Activated naive CD4-positive, alpha-beta T cell treated with Interleukin-2 at 50 U/mL for 16 hours (primary cell): ENCODE results near the gene PHF5A.
"Not testable (repeated sequence)": the region's sequence is repeated elsewhere in the genome, so short reads cannot be mapped to it uniquely, and the experiment has no call there.

Experiments
- DNase-seq: peaks from one replicate; pipeline ENCODE4 v3.0.0-alpha.2; 2020

PHF5A gene

DNA sequence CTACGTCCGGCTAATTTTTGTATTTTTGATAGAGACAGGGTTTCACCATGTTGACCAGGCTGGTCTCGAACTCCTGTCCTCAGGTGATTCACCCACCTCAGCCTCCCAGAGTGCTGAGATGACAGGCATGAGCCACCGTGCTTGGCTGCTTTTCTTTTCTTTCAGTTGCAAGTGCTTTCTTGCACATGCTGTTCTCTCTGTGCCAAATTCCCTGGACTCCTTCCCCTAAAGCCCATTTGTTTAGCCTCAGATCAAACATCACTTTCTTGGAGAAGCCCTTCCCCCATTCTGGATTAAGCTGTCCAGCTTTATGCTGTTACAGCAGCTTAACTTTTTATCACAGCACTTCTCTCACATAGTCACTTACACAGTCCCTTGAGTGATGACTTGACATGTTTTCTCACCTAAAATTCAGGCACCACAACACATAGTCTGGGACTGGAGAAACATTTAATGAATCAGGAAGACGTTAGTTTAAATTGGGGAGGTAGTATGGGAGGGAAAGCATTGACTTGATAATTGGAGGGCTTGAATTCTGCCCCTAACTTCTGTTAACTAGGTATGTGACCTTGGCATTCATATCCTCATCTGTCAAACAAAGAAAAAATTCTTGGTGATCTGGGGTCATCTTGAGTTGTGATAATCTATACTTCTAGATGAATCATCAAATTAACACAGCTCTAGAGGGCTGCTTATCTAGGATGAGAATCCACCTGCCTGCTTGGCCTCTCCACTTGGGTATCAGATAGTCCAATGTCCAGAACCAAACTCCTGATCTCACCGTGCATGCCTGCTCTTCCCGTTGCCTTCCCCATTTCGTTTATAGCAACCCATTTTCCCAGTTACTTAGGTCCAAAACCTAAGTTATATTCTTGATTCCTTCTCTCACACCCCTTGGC is 18.8 kb upstream of the PHF5A start:
- no peak for DNase-seq

DNA sequence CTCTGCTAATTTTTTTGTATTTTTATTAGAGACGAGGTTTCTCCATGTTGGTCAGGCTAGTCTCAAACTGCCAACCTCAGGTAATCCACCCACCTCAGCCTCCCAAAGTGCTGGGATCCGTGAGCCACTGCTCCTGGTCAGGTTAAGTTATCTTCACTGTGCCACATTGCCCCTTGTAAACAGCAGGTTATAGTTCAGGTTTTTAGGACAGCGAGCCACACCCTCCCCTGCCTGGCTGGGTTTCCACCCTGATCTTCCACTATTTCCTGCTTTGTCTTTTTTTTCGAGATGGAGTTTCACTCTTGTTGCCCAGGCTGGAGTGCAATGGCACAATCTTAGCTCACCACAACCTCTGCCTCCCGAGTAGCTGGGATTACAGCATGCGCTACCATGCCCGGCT is 16.5 kb upstream of the PHF5A start:
- DNase-seq: no peak

DNA sequence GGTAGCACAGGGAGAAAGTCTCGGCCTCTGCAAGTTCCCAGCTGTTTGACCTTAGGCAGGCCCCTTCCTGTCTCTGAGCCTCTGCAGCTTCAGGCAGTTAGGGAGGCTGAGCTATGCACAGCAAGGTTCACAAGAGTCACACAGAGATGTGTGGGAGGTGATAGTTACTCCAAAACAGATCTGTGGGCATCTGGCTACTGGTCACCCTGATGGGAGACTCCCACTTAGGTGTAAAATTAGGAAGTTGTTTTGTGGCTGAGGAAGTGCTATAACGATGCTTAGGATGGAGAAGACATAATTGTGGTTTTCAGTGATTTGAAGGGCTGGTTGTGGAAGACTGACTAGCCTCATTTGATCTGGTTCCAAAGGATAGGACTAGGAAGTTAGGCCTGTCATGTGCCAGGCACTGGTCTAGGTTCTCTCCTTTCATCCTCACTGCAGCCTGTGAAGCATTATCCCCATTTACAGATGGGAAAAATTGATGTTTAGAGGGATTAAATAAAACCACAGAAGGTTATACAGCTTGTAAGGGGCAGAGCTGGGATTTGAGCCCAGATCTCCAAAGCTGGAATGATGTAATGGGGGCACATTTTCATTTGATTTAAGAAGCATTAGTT is 13.9 kb upstream of the PHF5A start:
- DNase-seq: no peak

DNA sequence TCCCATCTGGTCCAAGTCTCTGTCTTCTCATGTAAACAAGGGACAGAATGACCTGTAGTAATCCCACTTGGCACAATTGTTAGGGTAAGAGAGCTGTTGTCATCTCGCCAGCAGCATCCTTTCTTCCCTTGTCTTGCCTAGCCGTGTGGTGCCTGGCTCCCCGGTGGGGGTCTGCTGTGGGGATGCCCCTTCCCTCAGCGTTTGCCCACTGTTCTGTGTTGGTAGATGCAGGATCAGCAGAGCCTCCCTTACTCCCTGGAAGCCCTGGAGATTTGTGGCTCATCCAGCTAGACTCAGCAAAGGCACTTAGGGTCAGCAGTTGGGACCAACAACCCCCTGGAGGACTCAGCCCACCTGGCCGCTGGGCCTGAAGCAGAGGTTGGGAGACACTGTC is 13.4 kb upstream of the PHF5A start:
- DNase-seq: no peak

DNA sequence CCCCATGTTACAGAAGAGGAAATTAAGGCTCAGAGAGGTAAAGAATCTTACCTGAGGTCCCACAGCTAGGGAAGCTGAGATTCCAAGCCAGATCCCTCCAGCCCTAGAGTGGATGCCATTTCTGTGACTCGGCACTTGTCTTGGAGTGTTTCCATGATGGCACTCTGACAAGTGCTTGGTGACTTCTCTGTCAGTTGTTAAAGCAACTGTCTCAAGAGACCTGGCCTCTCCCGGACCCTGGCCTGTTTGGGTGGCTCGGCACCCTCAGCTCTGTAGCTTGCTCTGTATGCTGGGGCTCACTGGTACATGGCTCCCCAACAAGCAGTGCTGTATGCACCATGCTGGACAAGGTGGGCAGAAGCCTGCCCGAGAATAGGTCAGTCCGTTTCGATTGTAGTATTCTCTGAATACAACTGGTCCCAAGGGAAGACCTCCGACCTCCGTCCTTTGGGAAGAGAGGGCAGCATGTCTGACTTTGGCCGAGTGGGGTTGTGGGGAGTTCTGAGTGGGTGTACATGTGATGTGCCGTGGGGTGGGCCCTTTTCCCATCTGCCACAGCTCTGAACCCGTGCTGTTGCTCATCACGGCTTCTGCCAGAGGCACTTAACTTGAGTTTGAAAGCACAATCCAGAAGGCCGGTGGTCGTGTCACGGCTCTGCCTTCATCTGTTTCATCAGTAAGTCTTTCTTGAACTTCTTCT is 12.8 kb upstream of the PHF5A start:
- DNase-seq: no peak

DNA sequence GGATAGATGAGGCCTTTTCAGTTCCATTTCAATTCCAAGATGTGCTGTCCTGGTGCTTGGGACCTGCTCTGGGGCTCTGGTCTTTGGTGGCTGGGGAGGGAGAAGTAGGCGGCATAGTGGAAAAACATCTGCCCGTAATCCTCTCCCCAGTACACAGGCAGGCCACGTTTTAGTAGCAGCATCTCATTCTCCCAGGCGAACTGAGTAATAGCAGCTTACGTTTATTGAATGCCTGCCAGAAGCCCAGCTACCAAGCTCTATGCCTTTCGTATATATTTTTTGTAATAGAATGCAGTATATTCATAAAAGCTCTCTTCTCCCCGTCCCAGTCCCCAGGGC is 11.9 kb upstream of the PHF5A start:
- no peak for DNase-seq

DNA sequence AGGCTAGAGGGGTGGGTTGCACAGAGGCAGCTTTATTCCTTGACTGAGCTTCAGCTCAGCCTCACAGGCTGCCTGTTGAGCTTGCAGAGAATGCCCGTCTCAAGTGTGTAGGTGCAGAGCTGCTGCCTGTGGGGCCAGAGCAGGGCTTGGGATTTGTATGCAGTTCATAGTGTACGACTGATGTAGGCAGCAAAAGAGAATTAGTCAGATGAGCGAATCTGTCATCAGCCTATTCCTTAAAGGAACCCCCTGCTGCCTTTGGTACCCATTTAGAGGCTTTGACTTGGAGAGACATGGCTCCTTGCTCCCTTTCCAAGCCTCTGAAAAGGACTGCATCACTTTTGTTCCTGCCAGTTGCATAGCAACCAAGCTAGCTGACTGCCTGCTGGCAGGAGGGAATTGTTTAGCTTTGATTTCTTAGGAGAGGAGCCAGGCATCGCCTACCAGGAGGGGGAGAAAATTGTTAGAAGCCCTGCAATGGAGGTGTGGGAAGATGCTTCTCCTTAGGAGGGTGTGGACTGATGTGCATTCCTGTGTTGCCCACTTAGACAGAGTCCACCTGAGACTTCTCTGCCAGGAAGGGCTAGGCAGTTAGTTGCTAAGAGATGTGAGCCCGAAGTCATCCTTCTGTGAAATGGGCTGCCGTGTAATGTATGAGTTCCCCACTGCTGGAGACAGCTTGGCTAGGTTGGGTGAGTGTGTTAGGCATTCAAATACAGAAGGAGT is 11.3 kb upstream of the PHF5A start:
- no peak for DNase-seq

DNA sequence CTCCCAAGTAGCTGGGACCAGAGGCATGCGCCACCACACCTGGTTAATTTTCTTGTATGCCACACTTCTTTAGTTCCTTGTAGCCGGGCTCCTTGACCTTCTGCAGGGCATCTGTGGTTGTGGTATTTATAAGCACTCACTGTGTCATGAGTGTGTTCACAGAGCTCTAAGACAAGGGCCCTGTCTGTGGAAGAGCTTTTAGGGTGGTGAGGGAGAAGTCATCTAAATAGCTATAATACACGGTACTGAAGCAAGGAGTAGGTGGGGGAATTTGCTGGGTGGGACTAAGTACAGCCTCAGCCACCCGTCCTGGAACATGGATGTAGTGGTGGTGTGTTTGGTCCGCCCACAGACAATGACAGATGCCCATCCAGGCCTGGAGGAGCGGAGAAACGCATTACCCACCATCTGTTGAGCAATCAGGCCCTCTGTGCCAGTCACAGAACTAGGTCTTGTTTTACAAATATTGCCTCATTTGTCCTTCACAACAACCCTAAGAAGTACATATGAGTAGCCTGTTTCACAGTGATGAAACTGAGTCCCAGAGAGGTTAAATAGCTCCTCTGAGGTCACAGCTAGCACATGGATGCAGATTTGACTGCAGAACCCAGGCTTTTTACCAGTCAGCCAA is 10.5 kb upstream of the PHF5A start:
- no peak for DNase-seq

DNA sequence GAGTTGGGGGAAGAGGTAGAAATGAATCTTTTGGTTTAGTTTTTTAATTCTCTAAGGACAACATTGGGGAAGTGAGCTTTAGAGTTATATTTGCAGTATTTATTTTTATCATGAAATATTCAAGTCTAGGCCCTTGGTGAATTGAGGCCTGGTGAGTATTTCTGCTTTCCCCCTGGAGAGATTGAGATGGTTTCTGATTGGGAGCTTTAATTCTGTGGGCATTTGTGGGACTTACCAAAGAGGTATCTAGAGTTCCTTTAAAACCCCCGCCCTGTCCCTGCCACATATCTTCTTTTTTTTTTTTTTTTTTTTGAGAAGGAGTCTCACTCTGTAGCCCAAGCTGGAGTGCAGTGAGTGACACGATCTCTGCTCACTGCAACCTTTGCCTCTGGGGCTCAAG is 10.0 kb upstream of the PHF5A start:
- DNase-seq: no peak

DNA sequence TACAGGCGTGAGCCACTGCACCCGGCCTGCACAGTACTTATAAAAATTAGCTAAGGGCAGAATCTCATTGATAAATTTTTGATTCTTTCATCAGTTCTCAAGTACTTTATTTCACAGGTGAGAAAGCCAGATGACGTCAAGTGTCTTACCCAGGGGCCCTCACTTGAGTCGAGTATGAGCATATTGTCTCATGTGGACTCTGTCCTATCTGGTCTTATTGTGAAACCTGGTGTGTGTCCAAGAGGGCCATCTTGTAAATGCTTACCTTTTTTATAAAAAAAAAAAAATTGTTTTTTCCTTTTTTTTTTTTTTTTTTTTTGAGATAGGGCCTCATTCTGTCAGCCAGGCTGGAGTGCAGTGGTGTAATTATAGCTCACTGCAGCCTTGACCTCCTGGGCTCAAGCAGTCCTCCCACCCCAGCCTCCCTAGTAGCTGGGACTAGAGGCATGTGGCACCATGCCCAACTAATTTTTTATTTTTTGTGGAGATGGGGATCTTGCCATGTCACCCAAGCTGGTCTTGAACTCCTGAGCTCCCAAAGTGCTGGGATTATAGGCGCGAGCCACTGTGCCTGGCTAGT is 6.5 kb upstream of the PHF5A start:
- no peak for DNase-seq

DNA sequence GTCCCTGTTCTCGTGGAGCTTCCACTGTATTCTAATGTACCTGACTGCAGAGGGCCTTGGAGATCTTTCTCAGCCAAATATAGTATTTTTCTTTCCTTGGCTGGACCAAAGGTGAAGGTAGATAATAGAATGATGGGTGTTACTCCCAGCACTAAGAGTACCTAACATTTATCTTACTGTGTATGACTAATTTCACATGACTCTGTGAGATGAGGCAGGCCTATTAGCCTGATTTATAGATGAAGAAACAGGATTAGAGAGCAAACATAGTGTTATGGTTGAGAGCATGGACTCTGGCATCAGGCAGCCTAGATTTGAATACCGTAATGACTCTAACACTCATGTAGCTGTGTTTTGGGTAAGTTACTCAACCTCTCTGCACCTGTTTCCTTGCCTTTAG is 3.1 kb upstream of the PHF5A start:
- no peak for DNase-seq

DNA sequence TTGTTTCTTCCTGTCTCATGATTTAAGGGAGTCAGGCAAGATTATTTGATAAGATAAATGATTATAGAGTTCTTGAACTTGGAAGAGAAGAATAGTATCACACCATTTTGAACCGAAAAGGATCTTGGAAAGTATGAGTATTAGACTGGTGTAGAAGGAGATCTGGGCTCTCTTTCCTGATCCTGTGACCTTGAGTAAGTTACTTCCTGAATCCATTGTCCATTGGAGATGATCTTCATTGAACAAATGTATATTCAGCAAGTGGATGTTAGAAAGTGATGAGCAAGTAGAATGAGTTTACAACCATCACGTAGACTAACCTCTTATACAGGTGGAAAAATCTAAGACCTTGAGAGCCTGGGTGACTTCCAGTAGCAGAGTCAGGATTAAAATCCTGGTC is 2.4 kb upstream of the PHF5A start:
- DNase-seq: no peak

DNA sequence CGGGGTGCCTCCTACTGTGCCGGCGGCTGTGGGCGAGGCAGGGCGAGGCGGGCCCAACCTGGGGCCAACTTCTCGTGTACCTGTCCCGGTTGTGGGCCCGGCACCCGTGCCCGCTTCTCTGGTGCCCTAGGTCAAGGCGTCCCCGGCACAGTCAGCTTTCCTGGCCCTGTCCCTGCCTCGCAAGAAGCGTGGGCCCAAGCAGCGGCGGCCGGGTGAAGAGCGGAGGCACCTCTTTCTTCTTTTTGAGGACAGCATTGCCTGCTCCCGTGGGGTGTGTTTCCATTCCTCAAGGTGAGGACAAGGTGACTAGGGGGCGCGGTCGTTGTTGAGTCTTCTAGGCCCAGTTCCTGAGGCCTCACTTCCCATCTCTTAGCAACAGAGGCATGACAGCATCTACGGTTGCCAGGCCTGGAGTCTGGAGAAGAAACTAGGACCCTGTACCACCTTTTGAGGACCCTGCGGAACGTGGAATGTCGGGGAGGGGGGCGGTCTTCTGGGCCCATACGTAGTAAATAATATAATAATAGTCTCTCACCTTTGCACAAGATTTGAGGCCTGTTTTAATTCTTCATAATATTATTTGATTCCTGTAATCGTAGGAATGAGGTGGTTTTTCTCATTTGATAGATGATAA is 843 bp upstream of the PHF5A start:
- no peak for DNase-seq

DNA sequence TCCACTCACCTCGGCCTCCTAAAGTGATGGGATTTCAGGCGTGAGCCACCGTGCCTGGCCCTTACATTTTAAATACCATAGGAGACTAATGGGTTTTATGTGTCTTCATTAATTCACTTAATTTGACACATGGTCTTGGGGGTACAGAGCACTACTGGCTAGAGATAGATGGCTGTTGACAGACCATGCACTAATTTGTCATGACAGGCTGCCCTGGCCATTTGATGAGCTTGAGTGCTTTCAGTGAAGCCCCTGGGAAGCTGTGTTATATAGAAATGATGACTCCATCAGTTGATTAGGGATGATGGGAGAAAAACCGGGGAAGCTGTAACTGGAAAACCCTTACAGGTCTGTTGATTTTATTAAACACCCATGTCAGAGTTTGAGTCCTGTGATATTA is 6.6 kb downstream of the PHF5A start:
- no peak for DNase-seq

DNA sequence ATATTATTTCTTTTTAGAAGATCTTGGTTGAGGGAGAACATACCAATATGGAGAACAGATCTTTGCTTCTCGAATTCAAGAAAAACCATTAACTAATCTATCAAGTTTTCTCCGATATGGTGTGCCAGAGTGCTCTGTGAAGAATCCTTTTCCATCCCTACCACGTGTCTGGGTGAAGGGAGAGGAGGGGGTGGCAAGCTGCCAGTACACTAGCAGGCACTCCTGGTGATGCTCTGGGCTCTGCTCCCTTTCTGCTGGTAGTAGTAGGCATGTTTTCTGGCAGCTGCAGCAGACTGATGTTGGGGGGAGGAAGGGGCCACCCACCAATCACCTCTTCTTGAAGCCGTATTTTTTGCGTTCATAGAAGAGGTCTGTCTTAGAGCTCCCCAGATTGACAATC is 8.4 kb downstream of the PHF5A start:
- not testable (repeated sequence) for DNase-seq

DNA sequence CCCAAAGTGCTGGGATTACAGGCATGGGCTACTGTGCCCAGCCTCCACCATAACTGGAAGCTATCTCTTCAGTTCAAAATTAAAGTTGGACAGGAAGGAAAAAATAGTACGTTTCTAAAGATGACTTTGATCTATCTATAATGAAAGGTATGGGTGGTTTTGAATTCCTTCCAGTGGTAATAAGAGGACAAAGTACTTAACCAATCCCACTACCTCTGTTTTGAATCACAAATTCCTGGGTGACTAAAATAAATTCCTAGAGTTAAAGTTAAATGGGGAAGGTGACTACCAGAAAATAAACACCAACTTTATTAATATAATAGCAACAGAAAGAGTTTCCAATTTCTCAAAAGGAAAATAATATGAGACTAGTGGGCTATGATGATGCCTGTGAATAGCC is 9.1 kb downstream of the PHF5A start:
- DNase-seq: no peak

DNA sequence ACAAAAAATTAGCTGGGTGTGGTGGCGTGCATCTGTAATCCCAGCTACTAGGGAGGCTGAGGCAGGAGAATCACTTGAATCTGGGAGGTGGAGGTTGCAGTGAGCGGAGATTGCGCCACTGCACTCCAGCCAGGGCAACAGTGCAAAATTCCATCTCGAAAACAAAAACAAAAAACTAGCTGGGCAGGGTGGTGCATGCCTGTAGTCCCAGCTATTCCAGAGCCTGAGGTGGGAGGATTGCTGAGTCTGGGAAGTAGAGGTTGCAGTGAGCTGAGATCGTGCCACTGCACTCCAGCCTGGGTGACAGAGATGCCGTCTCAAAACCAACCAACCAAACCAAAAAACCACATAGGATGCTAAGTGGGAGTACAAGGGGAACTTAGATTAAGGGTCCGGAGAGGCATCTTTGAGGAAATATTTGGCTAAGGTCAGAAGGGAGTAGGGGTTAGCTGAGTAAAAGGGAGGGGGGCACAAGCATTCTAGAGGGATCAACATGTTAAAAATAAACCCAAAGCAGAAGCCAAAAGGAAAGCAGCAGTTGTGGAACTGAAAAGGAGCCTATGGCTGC is 10.2 kb downstream of the PHF5A start:
- DNase-seq: no peak

DNA sequence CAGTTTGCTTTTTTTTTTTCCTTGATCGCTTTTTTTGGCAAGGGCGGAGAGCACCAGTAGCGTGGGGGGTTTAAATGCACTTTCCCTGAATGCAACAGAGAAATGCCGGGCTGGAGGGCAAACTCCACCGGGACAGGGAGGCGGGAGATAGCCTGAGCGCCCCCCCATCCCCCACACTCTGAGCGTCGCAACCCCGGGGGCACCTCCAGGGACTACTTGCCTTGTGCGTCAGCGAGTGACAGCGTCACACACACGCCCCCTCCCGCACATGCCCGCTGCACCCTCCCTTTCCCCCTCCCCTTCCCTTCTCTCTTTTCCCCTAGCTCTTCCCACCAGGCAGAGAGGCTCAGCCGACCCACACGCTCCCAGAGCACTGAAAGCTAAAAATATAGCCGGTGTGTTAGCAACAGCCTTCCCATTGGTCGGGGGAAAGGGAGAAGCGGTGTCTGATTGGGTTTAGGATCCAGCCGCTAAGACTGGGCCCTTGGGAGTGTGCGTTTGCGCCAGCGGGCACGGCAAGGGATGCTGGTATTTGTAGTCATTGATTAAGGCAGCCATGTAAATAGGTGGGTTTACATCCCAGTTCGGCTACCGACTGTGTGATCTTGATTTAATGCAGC is 20.2 kb downstream of the PHF5A start:
- DNase-seq: peak; percentile 91

DNA sequence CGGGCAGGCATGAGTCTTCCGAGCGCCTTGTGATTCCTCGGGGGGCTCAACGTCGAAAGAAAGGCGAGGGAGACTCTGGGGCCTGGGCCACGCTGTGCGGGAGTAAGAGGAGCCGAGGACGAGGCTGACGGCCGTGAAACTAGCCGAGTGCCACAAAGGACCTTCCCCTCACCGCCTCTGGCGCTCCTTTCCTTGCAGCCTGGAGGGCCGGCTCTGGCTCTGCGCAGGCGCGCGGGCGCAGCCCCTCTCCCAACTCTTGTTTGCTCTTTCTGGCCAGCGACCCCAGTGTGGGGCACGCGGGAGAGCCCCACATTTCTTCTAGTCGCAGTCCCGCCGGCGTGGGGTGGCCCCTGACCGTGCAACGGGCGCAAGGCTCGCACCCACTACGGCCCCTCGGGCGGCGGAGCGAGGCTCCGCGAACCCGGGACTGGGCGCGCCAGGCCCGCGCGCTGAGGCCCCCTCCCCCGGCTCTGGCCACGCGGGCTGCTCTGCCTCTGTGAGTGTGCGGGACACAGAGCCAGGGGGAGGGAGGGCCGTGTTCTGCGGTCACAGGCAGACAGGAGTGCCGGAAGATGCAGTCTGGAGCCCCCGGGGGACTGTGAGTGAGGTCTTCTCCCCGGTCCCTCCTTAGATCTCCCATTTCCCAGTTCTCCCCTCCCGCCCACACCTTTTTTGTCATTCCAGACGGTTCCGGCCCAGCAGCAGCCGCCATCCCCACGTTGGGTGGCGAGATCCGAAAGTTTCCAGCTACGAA is 20.9 kb downstream of the PHF5A start:
- peak; percentile 66 for DNase-seq

DNA sequence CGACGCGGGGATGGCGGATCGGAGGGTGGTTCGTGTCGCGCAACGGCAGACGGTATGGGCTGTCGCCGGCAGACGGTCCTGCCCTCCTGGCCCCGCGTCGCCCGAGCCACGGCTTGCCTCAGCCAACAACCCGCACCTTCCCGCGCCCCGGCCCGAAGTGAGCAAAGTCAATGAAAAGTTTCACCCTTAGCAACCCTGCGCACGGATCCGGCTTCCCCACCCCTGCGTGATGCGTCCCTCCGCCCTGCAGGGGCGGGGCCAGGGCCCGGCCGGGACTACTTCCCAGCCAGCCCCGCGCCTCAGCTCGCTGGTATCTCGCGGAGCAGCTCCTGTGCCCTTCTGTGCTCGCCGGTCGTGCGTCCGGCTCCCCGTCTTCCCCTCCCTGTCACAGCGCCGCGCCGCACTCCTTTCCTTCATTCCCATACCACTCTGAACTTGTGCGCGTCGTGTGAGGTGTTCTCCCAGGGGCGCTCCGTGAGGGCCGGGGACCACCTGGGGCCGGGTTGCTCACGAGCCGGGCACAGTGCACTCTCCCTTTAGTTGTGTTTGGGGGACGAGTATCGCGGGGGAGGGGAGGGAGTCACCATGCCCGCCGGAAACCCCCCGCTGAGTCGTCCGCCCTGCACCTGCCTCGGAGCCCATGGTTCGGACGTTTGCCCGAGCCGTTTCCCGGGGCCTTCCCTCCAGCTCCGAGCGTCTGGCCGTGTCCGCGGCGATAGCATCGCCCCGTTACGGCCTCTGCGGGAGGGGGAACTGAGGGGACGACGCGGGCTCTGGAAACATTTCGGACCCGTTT is 21.7 kb downstream of the PHF5A start, which contains the start of gene TOB2:
Gene TOB2 (minus strand): TSS at position 163 of the 796 bp plus-strand sequence. CDS start 9,456 bp downstream, outside the sequence.
- DNase-seq: peak; percentile 95
